ENCODE data around the gene ANKRD53.
A peak's percentile ranks its signal among the peaks of the same experiment; 100 is the strongest.
"Not testable (repeated sequence)": the region's sequence is repeated elsewhere in the genome, so short reads cannot be mapped to it uniquely, and the experiment has no call there.

ANKRD53 gene

GRCh38 chr2:70991742-70992141 lies 13.3 kb downstream of the ANKRD53 start:
- DNase-seq (ENCODE audit: low read depth): no peak

DNA sequence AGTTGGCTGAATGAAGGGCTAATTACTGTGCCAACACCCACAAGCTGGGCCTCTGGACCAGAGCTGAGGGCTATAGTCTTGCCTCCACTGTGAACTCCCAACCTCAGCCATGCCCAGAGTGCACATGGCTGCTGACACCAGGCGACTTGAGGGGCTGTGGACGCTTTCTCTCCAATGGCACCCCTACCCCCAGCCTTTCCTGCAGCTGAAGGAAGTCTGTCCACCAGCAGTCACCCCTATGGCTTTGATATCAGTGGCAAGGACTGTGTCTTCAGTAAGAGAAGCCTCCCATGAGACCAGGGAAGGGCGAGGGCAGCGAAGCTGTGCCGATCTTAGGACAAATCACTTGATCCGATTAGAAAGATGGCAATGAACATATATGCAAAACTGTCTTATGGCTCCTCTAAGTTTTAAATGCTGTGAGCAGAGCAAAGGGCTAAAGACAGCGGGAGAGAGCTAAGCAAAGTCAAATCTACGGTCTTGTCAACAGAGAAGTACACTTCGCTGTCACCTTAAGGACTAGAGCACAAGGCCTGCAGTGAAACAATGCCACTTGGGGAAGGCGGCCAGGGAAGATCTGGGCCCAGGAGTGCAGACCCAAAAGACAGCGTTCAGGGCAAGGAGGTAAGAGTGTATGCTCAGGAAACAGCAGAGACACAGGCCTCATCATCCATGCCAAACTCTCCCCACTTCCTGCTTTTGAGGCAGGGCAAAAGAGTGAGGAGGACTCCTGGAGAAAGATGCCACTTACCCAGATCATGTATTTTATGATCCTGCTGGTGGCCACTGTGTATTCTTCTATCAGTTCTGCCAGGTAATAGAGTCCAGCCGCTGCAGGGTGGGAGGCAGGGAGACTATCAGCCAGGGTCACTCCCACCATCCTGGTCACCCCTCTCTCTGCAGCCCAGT lies 14.8 kb downstream of the ANKRD53 start:
- DNase-seq (ENCODE audit: low read depth): no peak

DNA sequence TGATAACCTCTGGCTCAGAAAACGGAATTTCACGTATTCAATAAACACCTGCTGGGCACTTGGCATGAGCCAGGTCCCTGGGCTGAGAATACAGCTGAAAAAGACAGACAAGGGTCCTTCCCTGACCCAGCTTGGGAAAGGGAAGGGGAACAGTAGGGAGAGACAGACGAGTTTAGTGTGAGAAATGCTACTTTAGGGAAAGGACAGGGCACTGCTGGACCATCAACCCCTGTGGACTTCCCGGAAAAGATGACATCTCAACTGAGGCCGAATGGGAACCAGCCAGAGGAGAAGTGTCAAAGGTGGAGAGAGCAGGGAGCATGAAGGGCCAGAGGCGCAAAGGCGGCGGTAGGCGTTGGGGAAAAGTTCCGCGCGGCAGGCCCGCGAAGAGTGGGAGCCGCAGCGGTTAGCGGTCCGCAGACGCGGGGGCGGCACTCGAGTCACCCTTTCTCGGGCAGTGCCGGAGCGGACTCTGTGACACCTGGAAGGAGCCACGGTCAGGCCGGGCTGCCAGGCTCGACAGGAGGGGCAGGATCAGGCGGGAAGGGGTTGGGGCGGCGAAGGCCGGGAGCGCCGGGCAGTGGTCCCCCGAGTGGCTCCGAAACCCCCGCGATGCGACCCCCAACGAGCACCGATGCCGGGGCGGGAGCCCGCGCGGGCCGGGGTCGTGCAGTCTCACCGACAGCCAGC lies 15.7 kb downstream of the ANKRD53 start:
- DNase-seq (ENCODE audit: low read depth): no peak

DNA sequence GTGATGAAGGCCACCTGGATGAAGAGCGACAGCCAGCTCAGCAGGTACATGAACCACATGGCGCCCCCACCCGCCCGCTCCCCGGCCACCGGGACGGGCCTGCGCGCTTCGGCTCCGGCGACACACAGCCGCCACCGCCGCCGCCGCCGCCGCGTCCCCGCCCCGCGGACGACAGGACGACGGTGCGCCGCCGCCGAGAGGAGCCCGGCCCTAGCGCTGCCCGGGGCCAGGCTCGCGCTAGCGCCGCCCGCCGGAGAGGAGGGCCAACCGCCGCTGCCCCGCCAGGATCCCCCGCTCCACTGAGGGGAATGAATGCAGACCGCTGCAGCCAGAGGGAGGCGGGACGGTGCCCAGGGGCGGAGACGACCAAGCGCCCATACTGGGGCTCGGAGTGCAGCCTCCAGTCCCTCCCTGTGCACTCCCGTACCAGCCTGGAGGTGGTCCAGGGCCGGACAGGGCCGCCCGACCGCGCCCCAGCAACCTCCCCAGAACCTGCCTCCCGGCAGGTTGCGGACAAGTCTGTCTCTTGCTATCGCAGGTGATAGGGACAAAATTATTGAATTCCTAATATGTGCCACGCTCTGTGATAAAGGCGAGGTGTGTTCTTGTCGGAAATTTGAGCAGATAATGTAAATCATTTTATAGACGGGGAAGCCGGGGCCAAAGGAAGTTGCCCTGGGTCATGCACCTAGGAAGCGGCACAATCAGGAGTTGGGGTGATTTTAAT lies 16.4 kb downstream of the ANKRD53 start, which contains the start of gene TEX261:
Gene TEX261, minus strand, starts transcription at position 175 of the 727 bp plus-strand sequence. Its CDS starts 116 bp downstream, at position 59.
- peak; percentile 61 for DNase-seq (ENCODE audit: low read depth)

GRCh38 chr2:70995426-70995729 lies 16.9 kb downstream of the ANKRD53 start:
- no peak for DNase-seq (ENCODE audit: low read depth)

DNA sequence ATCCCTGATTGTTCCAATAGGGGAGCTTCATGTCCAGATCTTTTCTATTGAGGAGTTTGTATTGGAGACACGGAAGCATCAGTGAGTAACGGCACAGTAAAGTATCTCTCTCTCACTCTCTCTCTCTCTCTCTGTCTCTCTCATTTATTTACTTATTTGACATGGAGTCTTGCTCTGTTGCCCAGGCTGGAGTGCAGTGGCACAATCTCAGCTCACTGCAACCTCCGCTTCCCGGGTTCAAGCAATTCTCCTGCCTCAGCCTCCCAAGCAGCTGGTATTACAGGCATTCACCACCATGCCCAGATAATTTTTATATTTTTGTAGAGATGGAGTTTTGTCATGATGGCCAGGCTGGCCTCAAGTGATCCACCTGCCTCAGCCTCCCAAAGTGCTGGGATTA lies 20.5 kb downstream of the ANKRD53 start:
- DNase-seq (ENCODE audit: low read depth): not testable (repeated sequence)

GRCh38 chr2:70999362-70999761 lies 20.9 kb downstream of the ANKRD53 start:
- no peak for DNase-seq (ENCODE audit: low read depth)

GRCh38 chr2:70999931-71000330 lies 21.5 kb downstream of the ANKRD53 start:
- not testable (repeated sequence) for DNase-seq (ENCODE audit: low read depth)

GRCh38 chr2:71000780-71001591 lies 22.6 kb downstream of the ANKRD53 start:
- peak; percentile 45 for DNase-seq (ENCODE audit: low read depth)

DNA sequence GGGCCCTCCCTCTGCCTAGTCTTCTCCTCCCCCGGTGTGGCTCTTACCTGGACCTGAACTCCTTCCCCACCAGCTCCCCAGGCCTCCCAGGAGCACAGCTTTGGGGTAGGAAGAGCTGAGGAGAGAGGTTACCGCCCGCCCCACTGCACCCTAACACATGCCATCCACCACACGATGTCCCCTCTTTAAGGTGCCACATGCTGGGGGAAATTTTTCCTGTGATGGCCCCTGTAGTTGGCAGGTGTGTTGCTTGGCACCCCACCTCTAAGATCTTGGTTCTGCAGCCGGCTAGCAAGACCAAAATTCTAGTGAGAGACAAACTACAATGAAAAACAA lies 23.1 kb downstream of the ANKRD53 start:
- DNase-seq (ENCODE audit: low read depth): no peak

GRCh38 chr2:71001981-71002570 lies 23.6 kb downstream of the ANKRD53 start:
- DNase-seq (ENCODE audit: low read depth): no peak

- no peak for DNase-seq (ENCODE audit: low read depth)
These were observed 25.0 kb downstream of the ANKRD53 start for GRCh38 chr2:71003396-71003795.

- DNase-seq (ENCODE audit: low read depth): no peak
These were observed 25.7 kb downstream of the ANKRD53 start for GRCh38 chr2:71003966-71004755.

GRCh38 chr2:71004857-71005256 lies 26.4 kb downstream of the ANKRD53 start:
- no peak for DNase-seq (ENCODE audit: low read depth)

GRCh38 chr2:71005271-71006202 lies 27.1 kb downstream of the ANKRD53 start:
- DNase-seq (ENCODE audit: low read depth): no peak

- no peak for DNase-seq (ENCODE audit: low read depth)
These were observed 27.9 kb downstream of the ANKRD53 start for GRCh38 chr2:71006323-71006722.

DNA sequence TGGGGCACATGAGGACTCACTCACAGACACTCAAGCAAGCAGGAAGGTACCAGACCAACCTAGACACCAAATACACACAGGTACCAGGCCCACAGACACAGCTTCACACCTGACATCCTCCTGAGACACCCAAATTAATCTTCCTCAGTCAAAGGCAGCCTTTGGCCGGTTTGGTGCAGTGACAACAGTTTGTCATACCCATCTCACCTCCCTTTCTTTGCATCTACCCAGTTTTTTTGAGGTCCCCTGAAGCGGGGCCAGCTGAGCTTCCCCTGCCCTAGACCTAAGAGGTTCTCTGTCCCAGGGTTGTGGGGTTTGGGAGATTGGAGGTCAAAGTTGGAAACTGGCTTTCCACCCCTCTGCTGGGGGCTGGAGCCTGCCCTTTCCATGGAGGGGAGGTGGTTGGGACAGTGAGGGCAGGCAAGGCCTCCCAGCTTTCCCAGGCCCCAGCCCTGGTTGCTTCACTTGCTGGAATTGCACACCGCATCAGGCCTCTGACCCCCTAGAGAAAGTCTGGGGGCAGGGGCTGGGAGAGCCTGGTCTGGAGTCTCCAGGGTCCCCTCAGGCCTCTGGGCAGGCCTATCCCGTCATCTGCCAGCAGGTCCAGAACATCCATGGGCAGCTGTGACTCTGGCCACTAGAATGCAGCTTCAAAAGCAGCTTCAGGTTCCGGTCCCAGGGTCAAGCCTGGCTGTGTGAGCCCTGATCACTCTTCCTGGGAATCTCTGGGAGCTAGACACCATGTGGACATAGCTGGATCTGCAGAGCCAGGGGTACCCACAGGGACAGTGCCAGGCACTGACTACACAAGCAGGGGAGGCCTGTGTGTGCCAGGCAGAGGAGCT lies 28.7 kb downstream of the ANKRD53 start:
- DNase-seq (ENCODE audit: low read depth): no peak

DNA sequence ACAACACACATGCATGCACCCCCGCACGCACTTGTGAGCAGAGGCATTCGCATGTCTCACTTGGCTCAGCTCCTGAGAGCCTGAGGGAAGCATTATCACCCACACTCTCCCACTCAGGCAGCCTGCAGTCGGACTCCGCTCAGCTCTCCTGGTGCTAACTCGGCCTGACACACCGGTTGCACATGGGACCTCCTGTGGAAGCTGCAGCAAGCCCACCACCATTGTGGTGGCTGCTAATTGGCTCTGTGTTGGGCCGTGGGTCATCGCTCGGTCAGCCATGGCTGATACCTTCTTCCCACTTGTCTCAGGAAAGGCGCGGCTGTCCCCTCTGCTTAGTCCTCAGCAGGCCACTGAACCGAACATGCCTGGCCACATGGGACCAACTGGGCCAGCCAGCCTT lies 29.9 kb downstream of the ANKRD53 start:
- no peak for DNase-seq (ENCODE audit: low read depth)

- DNase-seq (ENCODE audit: low read depth): not testable (repeated sequence)
These were observed 33.4 kb downstream of the ANKRD53 start for GRCh38 chr2:71011786-71012185.

Measured in fibroblast of the conjunctiva (primary cell).